Activated naive CD8-positive, alpha-beta T cell (primary cell): ENCODE results near the gene RPUSD1.
"Not testable (repeated sequence)": the region's sequence is repeated elsewhere in the genome, so short reads cannot be mapped to it uniquely, and the experiment has no call there.

Experiments used
- H3K27ac Mint-ChIP-seq: one replicate; pipeline ENCODE4 v1.8.0; 2021; ENCODE audit warnings: mixed read lengths
- H3K27me3 Mint-ChIP-seq: one replicate; pipeline ENCODE4 v1.8.0; 2021; ENCODE audit warnings: mixed read lengths
- H3K36me3 Mint-ChIP-seq: one replicate; pipeline ENCODE4 v1.8.0; 2021; ENCODE audit warnings: mixed read lengths
- H3K4me1 Mint-ChIP-seq: one replicate; pipeline ENCODE4 v1.8.0; 2021; ENCODE audit warnings: low read depth, mixed read lengths
- H3K4me3 Mint-ChIP-seq: one replicate; pipeline ENCODE4 v1.8.0; 2021; ENCODE audit warnings: mild to moderate bottlenecking, mixed read lengths
- H3K9me3 Mint-ChIP-seq: one replicate; pipeline ENCODE4 v1.8.0; 2021; ENCODE audit warnings: low read depth, mixed read lengths

Gene RPUSD1

GRCh38 chr16:784431-784830 is 3.8 kb downstream of the RPUSD1 start:
- H3K4me1 Mint-ChIP-seq: peaks cover 4% of the 10 kb centered on the region
- no peaks in the 10 kb centered on the region for H3K27me3 Mint-ChIP-seq
- H3K27ac Mint-ChIP-seq: no peak overlapping the region
- H3K36me3 Mint-ChIP-seq: no peaks in the 10 kb centered on the region
- H3K9me3 Mint-ChIP-seq: no peaks in the 10 kb centered on the region
- no peak overlapping the region for H3K4me3 Mint-ChIP-seq

GRCh38 chr16:783404-784161 is 4.6 kb downstream of the RPUSD1 start:
- Mint-ChIP-seq H3K4me3 (no peak overlapping the region), H3K4me1 (peaks cover 4% of the 10 kb centered on the region), H3K9me3 (no peaks in the 10 kb centered on the region), H3K36me3 (no peaks in the 10 kb centered on the region), H3K27ac (no peak overlapping the region), H3K27me3 (no peaks in the 10 kb centered on the region)

GRCh38 chr16:782766-783403 is 5.3 kb downstream of the RPUSD1 start:
- Mint-ChIP-seq H3K4me3 (no peak overlapping the region), H3K36me3 (no peaks in the 10 kb centered on the region), H3K27ac (no peak overlapping the region), H3K27me3 (peaks cover 2% of the 10 kb centered on the region), H3K9me3 (no peaks in the 10 kb centered on the region), H3K4me1 (peaks cover 4% of the 10 kb centered on the region)

GRCh38 chr16:782258-782657 is 5.9 kb downstream of the RPUSD1 start:
- Mint-ChIP-seq H3K9me3 (no peaks in the 10 kb centered on the region), H3K4me1 (peaks cover 4% of the 10 kb centered on the region)

GRCh38 chr16:781346-782010 is 6.7 kb downstream of the RPUSD1 start:
- peaks cover 2% of the 10 kb centered on the region for H3K4me1 Mint-ChIP-seq
- H3K4me3 Mint-ChIP-seq: no peak overlapping the region
- no peaks in the 10 kb centered on the region for H3K9me3 Mint-ChIP-seq
- no peak overlapping the region for H3K27ac Mint-ChIP-seq
- peaks cover 3% of the 10 kb centered on the region for H3K27me3 Mint-ChIP-seq
- H3K36me3 Mint-ChIP-seq: no peaks in the 10 kb centered on the region

More at GRCh38 chr16:782258-782657, 5.9 kb downstream of the RPUSD1 start:
- peaks cover 3% of the 10 kb centered on the region for H3K27me3 Mint-ChIP-seq
- no peak overlapping the region for H3K4me3 Mint-ChIP-seq
- no peaks in the 10 kb centered on the region for H3K36me3 Mint-ChIP-seq
- H3K27ac Mint-ChIP-seq: no peak overlapping the region

- Mint-ChIP-seq H3K27me3 (peaks cover 3% of the 10 kb centered on the region), H3K9me3 (no peaks in the 10 kb centered on the region), H3K4me3 (no peak overlapping the region), H3K36me3 (no peaks in the 10 kb centered on the region), H3K4me1 (peaks cover 2% of the 10 kb centered on the region), H3K27ac (no peak overlapping the region)
Measured at GRCh38 chr16:780296-780695, 7.9 kb downstream of the RPUSD1 start.

- no peaks in the 10 kb centered on the region for H3K4me1 Mint-ChIP-seq
- no peak overlapping the region for H3K4me3 Mint-ChIP-seq
- no peaks in the 10 kb centered on the region for H3K36me3 Mint-ChIP-seq
- H3K27ac Mint-ChIP-seq: no peak overlapping the region
- H3K27me3 Mint-ChIP-seq: peaks cover 3% of the 10 kb centered on the region
- no peaks in the 10 kb centered on the region for H3K9me3 Mint-ChIP-seq
Measured at GRCh38 chr16:779561-779960, 8.6 kb downstream of the RPUSD1 start.

- H3K27me3 Mint-ChIP-seq: peaks cover 3% of the 10 kb centered on the region
- no peaks in the 10 kb centered on the region for H3K36me3 Mint-ChIP-seq
- no peak overlapping the region for H3K4me3 Mint-ChIP-seq
- no peaks in the 10 kb centered on the region for H3K9me3 Mint-ChIP-seq
- no peaks in the 10 kb centered on the region for H3K4me1 Mint-ChIP-seq
- H3K27ac Mint-ChIP-seq: no peak overlapping the region
Measured at GRCh38 chr16:778909-779527, 9.2 kb downstream of the RPUSD1 start.

- Mint-ChIP-seq H3K4me3 (no peak overlapping the region), H3K27me3 (peaks cover 3% of the 10 kb centered on the region), H3K36me3 (no peaks in the 10 kb centered on the region), H3K9me3 (no peaks in the 10 kb centered on the region), H3K27ac (no peak overlapping the region), H3K4me1 (no peaks in the 10 kb centered on the region)
Measured at GRCh38 chr16:778447-778846, 9.7 kb downstream of the RPUSD1 start.

GRCh38 chr16:777826-778225 is 10.4 kb downstream of the RPUSD1 start:
- Mint-ChIP-seq H3K9me3 (no peaks in the 10 kb centered on the region), H3K4me3 (no peak overlapping the region), H3K27me3 (peaks cover 3% of the 10 kb centered on the region), H3K36me3 (no peaks in the 10 kb centered on the region), H3K27ac (no peak overlapping the region), H3K4me1 (no peaks in the 10 kb centered on the region)

- peaks cover 3% of the 10 kb centered on the region for H3K27me3 Mint-ChIP-seq
- H3K9me3 Mint-ChIP-seq: no peaks in the 10 kb centered on the region
- H3K36me3 Mint-ChIP-seq: no peaks in the 10 kb centered on the region
- no peaks in the 10 kb centered on the region for H3K4me1 Mint-ChIP-seq
- no peak overlapping the region for H3K27ac Mint-ChIP-seq
- no peak overlapping the region for H3K4me3 Mint-ChIP-seq
Measured at GRCh38 chr16:776824-777223, 11.4 kb downstream of the RPUSD1 start.

GRCh38 chr16:776298-776697 is 11.9 kb downstream of the RPUSD1 start:
- not testable (repeated sequence) for H3K27ac Mint-ChIP-seq, H3K9me3 Mint-ChIP-seq, H3K4me3 Mint-ChIP-seq, H3K27me3 Mint-ChIP-seq, H3K36me3 Mint-ChIP-seq, H3K4me1 Mint-ChIP-seq

- Mint-ChIP-seq H3K27me3 (peaks cover 3% of the 10 kb centered on the region), H3K4me1 (no peaks in the 10 kb centered on the region), H3K36me3 (no peaks in the 10 kb centered on the region), H3K9me3 (no peaks in the 10 kb centered on the region), H3K27ac (no peak overlapping the region), H3K4me3 (no peak overlapping the region)
Measured at GRCh38 chr16:775236-775796, 12.9 kb downstream of the RPUSD1 start.

GRCh38 chr16:774086-775001 is 13.8 kb downstream of the RPUSD1 start:
- Mint-ChIP-seq H3K9me3 (no peaks in the 10 kb centered on the region), H3K27ac (no peak overlapping the region), H3K4me3 (no peak overlapping the region), H3K27me3 (peaks cover 3% of the 10 kb centered on the region), H3K4me1 (no peaks in the 10 kb centered on the region), H3K36me3 (no peaks in the 10 kb centered on the region)
